K562 (cell line): ENCODE results near the gene INPP5D. TPM values are rescaled to one million over a fixed set of nuclear protein-coding genes. Genes with fewer than 3 reads are reported as not detected.

Experiments used
- CCAR2 ChIP-seq: fragments of 200-400 bp; formaldehyde crosslinking; IDR thresholded peaks from 2 replicates; pipeline ENCODE4 v1.6.1; 2017; ENCODE audit warnings: mild to moderate bottlenecking, low read depth, low read length
- CREBBP ChIP-seq: IDR thresholded peaks from one replicate; pipeline ENCODE4 v1.6.1; 2012; ENCODE audit warnings: low read depth, mild to moderate bottlenecking, control low read depth, inconsistent platforms, low read length
- DPF2 ChIP-seq: fragments of 450-650 bp; IDR thresholded peaks from 2 replicates; pipeline ENCODE4 v1.6.1; 2016
- EHMT2 ChIP-seq: fragments of 450-650 bp; IDR thresholded peaks from 2 replicates; pipeline ENCODE4 v1.6.1; 2018; ENCODE audit warnings: antibody characterized with exemption
- EWSR1 ChIP-seq: fragments of 450-650 bp; IDR thresholded peaks from 2 replicates; pipeline ENCODE4 v1.6.1; 2018; ENCODE audit warnings: borderline replicate concordance, mild to moderate bottlenecking, low read depth, moderate library complexity; ENCODE audit not compliant: partially characterized antibody
- GATAD2B ChIP-seq: fragments of 450-650 bp; IDR thresholded peaks from 2 replicates; pipeline ENCODE4 v1.6.1; 2017; ENCODE audit warnings: mild to moderate bottlenecking, borderline replicate concordance
- GMEB1 ChIP-seq: fragments of 250-450 bp; sonication (Bioruptor Pico); IDR thresholded peaks from 2 replicates; pipeline ENCODE4 v1.4.0; 2020; ENCODE audit warnings: mild to moderate bottlenecking
- ILF3 ChIP-seq: fragments of 450-650 bp; IDR thresholded peaks from 2 replicates; pipeline ENCODE4 v1.6.1; 2018; ENCODE audit warnings: antibody characterized with exemption, mild to moderate bottlenecking, moderate library complexity, borderline replicate concordance
- KDM1A ChIP-seq, 2 experiments: fragments of 450-650 bp; IDR thresholded peaks; 2 replicates each; pipeline ENCODE4 v1.6.1; 2016; ENCODE audit warnings: mild to moderate bottlenecking in 2 of 2
- MITF ChIP-seq: IDR thresholded peaks from 2 replicates; pipeline ENCODE4 v1.6.1; 2014; ENCODE audit warnings: antibody characterized with exemption
- MXD1 ChIP-seq: fragments of 250-450 bp; sonication (Bioruptor Pico); IDR thresholded peaks from 2 replicates; pipeline ENCODE4 v1.8.0; 2021; ENCODE audit warnings: borderline replicate concordance, mild to moderate bottlenecking, moderate library complexity; ENCODE audit not compliant: poor library complexity, severe bottlenecking
- MYC ChIP-seq, 2 experiments: fragments of 250-450 bp in 1 of 2; sonication (Bioruptor Pico) in 1 of 2; IDR thresholded peaks; 2 replicates each; pipeline versions ENCODE4 v1.5.1 to v1.6.1; 2012 to 2021; ENCODE audit warnings: low read depth in 2 of 2, borderline replicate concordance in 1 of 2, improper control_type of control experiment in 1 of 2, low read length in 1 of 2, mild to moderate bottlenecking in 1 of 2, moderate library complexity in 1 of 2
- NELFE ChIP-seq: IDR thresholded peaks from 2 replicates; pipeline ENCODE4 v1.6.1; 2011; ENCODE audit warnings: mild to moderate bottlenecking; ENCODE audit not compliant: insufficient read depth, insufficient read length
- POLR2G ChIP-seq: fragments of 200-400 bp; formaldehyde crosslinking; IDR thresholded peaks from 2 replicates; pipeline ENCODE4 v1.6.1; 2017; ENCODE audit warnings: low read depth, mild to moderate bottlenecking, antibody characterized with exemption, low read length, moderate library complexity
- POLR3A ChIP-seq: IDR thresholded peaks from 2 replicates; pipeline ENCODE4 v1.6.1; 2011; ENCODE audit warnings: borderline replicate concordance, mild to moderate bottlenecking, moderate library complexity; ENCODE audit not compliant: insufficient read length, insufficient read depth; ENCODE audit errors: extremely low read depth
- SIX5 ChIP-seq, 2 experiments: IDR thresholded peaks; 2 replicates each; pipeline ENCODE4 v1.6.1; 2011; ENCODE audit warnings: low read length in 2 of 2, borderline replicate concordance in 1 of 2, low read depth in 1 of 2, mild to moderate bottlenecking in 1 of 2, moderate library complexity in 1 of 2; ENCODE audit not compliant: insufficient read depth in 1 of 2
- STAT5A ChIP-seq: IDR thresholded peaks from 2 replicates; pipeline ENCODE4 v1.6.1; 2012; ENCODE audit warnings: low read length, inconsistent platforms, borderline replicate concordance
- TAF9B ChIP-seq: fragments of 450-650 bp; IDR thresholded peaks from 2 replicates; pipeline ENCODE4 v1.6.1; 2018; ENCODE audit warnings: mild to moderate bottlenecking; ENCODE audit not compliant: partially characterized antibody
- YBX1 ChIP-seq: fragments of 450-650 bp; IDR thresholded peaks from 2 replicates; pipeline ENCODE4 v1.7.1; 2016; ENCODE audit warnings: mild to moderate bottlenecking
- ZNF217 ChIP-seq: sonication (generic); formaldehyde crosslinking; IDR thresholded peaks from 2 replicates; pipeline ENCODE4 v1.8.0; 2022; ENCODE audit warnings: mild to moderate bottlenecking, missing genetic modification reagents
- ZNF239 ChIP-seq: fragments of 250-450 bp; sonication (Bioruptor Pico); IDR thresholded peaks from 2 replicates; pipeline ENCODE4 v1.4.0; 2020; ENCODE audit warnings: mild to moderate bottlenecking
- ZNF347 ChIP-seq: fragments of 450-650 bp; formaldehyde crosslinking; IDR thresholded peaks from 2 replicates; pipeline ENCODE4 v1.4.0; 2020; ENCODE audit warnings: low read depth, mild to moderate bottlenecking, moderate library complexity
- ZNF449 ChIP-seq: fragments of 250-450 bp; sonication (Bioruptor Pico); IDR thresholded peaks from 2 replicates; pipeline ENCODE4 v1.8.0; 2022; ENCODE audit warnings: moderate library complexity, mild to moderate bottlenecking, inconsistent platforms
- polyA plus RNA-seq, 8 experiments: library from polyadenylated mRNA; depleted of rRNA in 4 of 8; stranded (reverse) in 5 of 8; unstranded in 3 of 8; fragments of >200 nt; fragmentation: Nextera tagmentation in 2 of 8; fragmentation: Illumina TruSeq in 1 of 8; extraction: Ambion mirVana in 2 of 8; extraction: Trizol in 1 of 8; gene quantifications; 2 replicates each; pipeline versions ENCODE4 v1.2.1 to v1.2.3, GENCODE V29; 2011 to 2014; ENCODE audit warnings: inconsistent platforms in 1 of 8, missing spikeins in 1 of 8
- total RNA-seq, 7 experiments: library from RNA; depleted of rRNA in 6 of 7; stranded (reverse); fragments of >200 nt in 6 of 7; fragmentation: Illumina TruSeq in 2 of 7; extraction: Trizol in 2 of 7; gene quantifications; 2 replicates each; pipeline versions ENCODE4 v1.2.1 to v1.2.3, GENCODE V29; 2011 to 2021; ENCODE audit warnings: low replicate concordance in 1 of 7

The INPP5D gene
- total and polyA plus RNA-seq, 9 of the 15 experiments (the other 6 are each of a cell fraction or from before 2014, with no cell fraction given): 0.55 to 6.2 (median 2.2) TPM

GRCh38 chr2:233251306-233252116, 191.4 kb downstream of the INPP5D start, which contains the start of gene ATG16L1 (continued):
- peak; percentile 48 for TF ChIP-seq GMEB1
- TF ChIP-seq STAT5A: no peak
- TF ChIP-seq KDM1A (IDR thresholded peaks at IDR 0.05): no peak; a peak in 1 of 4 replicates
- no peak for TF ChIP-seq ZNF217
- no peak for TF ChIP-seq YBX1
- no peak for TF ChIP-seq MXD1
- TF ChIP-seq ILF3: no peak
- TF ChIP-seq NELFE: no peak
- no peak for TF ChIP-seq ZNF347 (CRISPR knock-in tag)
- TF ChIP-seq MYC (IDR thresholded peaks at IDR 0.05; ENCODE audit: low read depth, low read length): peak; percentile 57
- TF ChIP-seq MYC (CRISPR knock-in tag; IDR thresholded peaks at IDR 0.05; ENCODE audit: borderline replicate concordance, low read depth): no peak
- no peak for TF ChIP-seq ZNF239 (CRISPR knock-in tag)
- TF ChIP-seq CREBBP: no peak
- no peak for TF ChIP-seq MITF
- peak; percentile 50 for TF ChIP-seq TAF9B
- TF ChIP-seq SIX5 (IDR thresholded peaks at IDR 0.05; ENCODE audit: borderline replicate concordance in 1 of 2, insufficient read depth in 1 of 2, low read depth in 1 of 2, low read length in 2 of 2): no peak
- no peak for TF ChIP-seq GATAD2B
- TF ChIP-seq EHMT2: no peak
- 0 out of 2 replicates have a peak, but pooled peaks have one; percentile 31 for TF ChIP-seq DPF2
- TF ChIP-seq ZNF449: no peak
- TF ChIP-seq CCAR2: no peak
- TF ChIP-seq POLR3A: no peak
- peak; percentile 92 for TF ChIP-seq POLR2G
- TF ChIP-seq EWSR1: no peak
